HG02970 (cell line): ENCODE measurements around the gene EDEM3.
"Not testable (repeated sequence)": the region's sequence is repeated elsewhere in the genome, so short reads cannot be mapped to it uniquely, and the experiment has no call there.

ENCODE experiments used
- ATAC-seq: cut with Tn5 transposase; IDR thresholded peaks from one replicate; pipeline ENCODE4 v1.9.1; 2021; ENCODE audit warnings: mild to moderate bottlenecking, moderate library complexity, moderate number of reproducible peaks; ENCODE audit not compliant: unreplicated experiment, low FRiP score

EDEM3 gene

GRCh38 chr1:184754476-184755225 is at the start of gene EDEM3:
TSS of gene EDEM3 (minus strand) at chr1:184754858. CDS start at chr1:184754646, 212 bp downstream.
- ATAC-seq, result peak; percentile 95

- no peak for ATAC-seq
Observed at GRCh38 chr1:184804220-184804619, 49.6 kb upstream of the EDEM3 start.

GRCh38 chr1:184803180-184803492 is 48.5 kb upstream of the EDEM3 start:
- no peak for ATAC-seq

- ATAC-seq, result no peak
Observed at GRCh38 chr1:184802354-184803179, 47.9 kb upstream of the EDEM3 start.

GRCh38 chr1:184801503-184801902 is 46.8 kb upstream of the EDEM3 start:
- no peak for ATAC-seq

- ATAC-seq, result no peak
Observed at GRCh38 chr1:184800876-184801275, 46.2 kb upstream of the EDEM3 start.

GRCh38 chr1:184793967-184794366 is 39.3 kb upstream of the EDEM3 start:
- ATAC-seq, result no peak

GRCh38 chr1:184792450-184792969 is 37.9 kb upstream of the EDEM3 start:
- no peak for ATAC-seq

GRCh38 chr1:184791550-184791900 is 36.9 kb upstream of the EDEM3 start:
- ATAC-seq, result no peak

- ATAC-seq, result no peak
Observed at GRCh38 chr1:184790642-184791549, 36.2 kb upstream of the EDEM3 start.

GRCh38 chr1:184789884-184790283 is 35.2 kb upstream of the EDEM3 start:
- no peak for ATAC-seq

GRCh38 chr1:184788970-184789369 is 34.3 kb upstream of the EDEM3 start:
- no peak for ATAC-seq

- ATAC-seq, result no peak
Observed at GRCh38 chr1:184785529-184785928, 30.9 kb upstream of the EDEM3 start.

GRCh38 chr1:184783723-184784122 is 29.1 kb upstream of the EDEM3 start:
- ATAC-seq, result not testable (repeated sequence)

GRCh38 chr1:184781941-184782340 is 27.3 kb upstream of the EDEM3 start:
- no peak for ATAC-seq

- no peak for ATAC-seq
Observed at GRCh38 chr1:184775885-184776284, 21.2 kb upstream of the EDEM3 start.

GRCh38 chr1:184775329-184775728 is 20.7 kb upstream of the EDEM3 start:
- no peak for ATAC-seq

GRCh38 chr1:184773762-184774320 is 19.2 kb upstream of the EDEM3 start:
- ATAC-seq, result no peak

GRCh38 chr1:184771190-184771691 is 16.6 kb upstream of the EDEM3 start:
- ATAC-seq, result no peak
